Stimulated activated memory B cell treated with anti-CD40 and anti-IgM and Interleukin-4, amounts not matched to agents 10 μg/mL and 1 μg/mL and 100 μg/mL, for 72 hours (primary cell): ENCODE results near the gene H3-3A.

ENCODE experiments used
- ATAC-seq: fragments of 150-1000 bp; cut with Tn5 transposase; 2 replicates; pipeline ENCODE4 v1.10.0; 2021
- H3K27ac Mint-ChIP-seq: one replicate; pipeline ENCODE4 v1.8.0; 2022; ENCODE audit warnings: mild to moderate bottlenecking, mixed read lengths
- H3K27me3 Mint-ChIP-seq: one replicate; pipeline ENCODE4 v1.8.0; 2022; ENCODE audit warnings: mixed read lengths
- H3K36me3 Mint-ChIP-seq: one replicate; pipeline ENCODE4 v1.8.0; 2022; ENCODE audit warnings: mixed read lengths
- H3K4me1 Mint-ChIP-seq: one replicate; pipeline ENCODE4 v1.8.0; 2022; ENCODE audit warnings: mixed read lengths
- H3K4me3 Mint-ChIP-seq: one replicate; pipeline ENCODE4 v1.8.0; 2022; ENCODE audit warnings: mild to moderate bottlenecking, moderate library complexity, mixed read lengths
- H3K9me3 Mint-ChIP-seq: one replicate; pipeline ENCODE4 v1.8.0; 2022; ENCODE audit warnings: mixed read lengths

H3-3A gene

DNA sequence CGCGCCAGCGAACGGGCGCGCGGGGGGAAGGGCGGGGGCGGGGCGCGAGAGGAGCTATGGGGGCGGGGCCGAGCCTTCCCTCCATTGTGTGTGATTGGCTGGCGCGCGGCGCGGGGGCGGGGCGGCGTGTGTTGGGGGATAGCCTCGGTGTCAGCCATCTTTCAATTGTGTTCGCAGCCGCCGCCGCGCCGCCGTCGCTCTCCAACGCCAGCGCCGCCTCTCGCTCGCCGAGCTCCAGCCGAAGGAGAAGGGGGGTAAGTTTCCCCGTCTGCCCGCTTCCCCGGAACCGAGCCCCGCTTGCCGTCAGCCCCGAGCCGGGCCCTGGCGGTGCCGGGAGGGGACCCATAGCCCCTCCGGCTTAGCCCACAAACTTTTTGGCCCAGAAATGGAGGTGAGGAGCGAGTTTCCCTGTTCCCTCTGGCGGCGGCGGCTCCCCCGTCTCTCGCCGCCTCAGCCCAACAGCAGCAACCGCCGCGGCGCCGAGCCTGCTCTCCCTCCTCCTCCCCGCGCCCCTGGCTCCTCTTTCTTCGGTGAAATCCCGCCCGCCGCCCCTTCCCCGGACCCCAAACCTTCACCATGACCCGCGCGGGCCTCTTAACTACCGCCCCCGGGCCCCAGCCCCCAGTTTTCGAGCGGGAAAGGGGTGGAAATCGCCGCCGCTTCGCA, at the start of gene H3-3A:
Gene H3-3A, plus strand, starts transcription at position 159 of the 666 bp plus-strand sequence. CDS start 1,636 bp downstream, outside the sequence.
- H3K27ac Mint-ChIP-seq, result peak within 1 kb of the TSS; percentile 98
- H3K9me3 Mint-ChIP-seq, result no peaks in the 10 kb centered on the region
- H3K4me3 Mint-ChIP-seq, result peak within 1 kb of the TSS; percentile 96
- ATAC-seq, result peak; percentile 95
- H3K27me3 Mint-ChIP-seq, result no peaks in the 10 kb centered on the region
- peaks cover 49% of the 10 kb centered on the region for H3K4me1 Mint-ChIP-seq
- H3K36me3 Mint-ChIP-seq, result peaks cover 41% of the 10 kb centered on the region

- H3K4me3 Mint-ChIP-seq, result no peak overlapping the region
Measured at GRCh38 chr1:226017070-226017469, 45.4 kb upstream of the H3-3A start.

GRCh38 chr1:226019572-226019971, 42.9 kb upstream of the H3-3A start:
- Mint-ChIP-seq H3K27ac (no peak overlapping the region), H3K36me3 (no peaks in the 10 kb centered on the region), H3K27me3 (no peaks in the 10 kb centered on the region), H3K4me3 (no peak overlapping the region), H3K9me3 (no peaks in the 10 kb centered on the region), H3K4me1 (peaks cover 7% of the 10 kb centered on the region)
- ATAC-seq, result no peak

More at GRCh38 chr1:226017070-226017469, 45.4 kb upstream of the H3-3A start:
- Mint-ChIP-seq H3K36me3 (no peaks in the 10 kb centered on the region), H3K4me1 (peaks cover 9% of the 10 kb centered on the region), H3K27ac (no peak overlapping the region), H3K9me3 (no peaks in the 10 kb centered on the region), H3K27me3 (no peaks in the 10 kb centered on the region)
- ATAC-seq, result no peak

GRCh38 chr1:226021401-226021800, 41.1 kb upstream of the H3-3A start:
- ATAC-seq, result no peak
- H3K27ac Mint-ChIP-seq, result no peak overlapping the region

GRCh38 chr1:226021801-226022200, 40.7 kb upstream of the H3-3A start:
- no peak overlapping the region for H3K4me3 Mint-ChIP-seq
- H3K9me3 Mint-ChIP-seq, result no peaks in the 10 kb centered on the region
- H3K36me3 Mint-ChIP-seq, result no peaks in the 10 kb centered on the region
- H3K27ac Mint-ChIP-seq, result no peak overlapping the region
- H3K4me1 Mint-ChIP-seq, result no peaks in the 10 kb centered on the region
- H3K27me3 Mint-ChIP-seq, result no peaks in the 10 kb centered on the region
- no peak for ATAC-seq

More at GRCh38 chr1:226021401-226021800, 41.1 kb upstream of the H3-3A start:
- no peaks in the 10 kb centered on the region for H3K27me3 Mint-ChIP-seq
- no peaks in the 10 kb centered on the region for H3K4me1 Mint-ChIP-seq
- H3K36me3 Mint-ChIP-seq, result no peaks in the 10 kb centered on the region
- H3K4me3 Mint-ChIP-seq, result no peak overlapping the region
- H3K9me3 Mint-ChIP-seq, result no peaks in the 10 kb centered on the region

- Mint-ChIP-seq H3K27me3 (no peaks in the 10 kb centered on the region), H3K36me3 (no peaks in the 10 kb centered on the region), H3K27ac (no peak overlapping the region), H3K9me3 (no peaks in the 10 kb centered on the region), H3K4me3 (no peak overlapping the region), H3K4me1 (peaks cover 5% of the 10 kb centered on the region)
- ATAC-seq, result no peak
Measured at GRCh38 chr1:226023735-226024134, 38.8 kb upstream of the H3-3A start.

DNA sequence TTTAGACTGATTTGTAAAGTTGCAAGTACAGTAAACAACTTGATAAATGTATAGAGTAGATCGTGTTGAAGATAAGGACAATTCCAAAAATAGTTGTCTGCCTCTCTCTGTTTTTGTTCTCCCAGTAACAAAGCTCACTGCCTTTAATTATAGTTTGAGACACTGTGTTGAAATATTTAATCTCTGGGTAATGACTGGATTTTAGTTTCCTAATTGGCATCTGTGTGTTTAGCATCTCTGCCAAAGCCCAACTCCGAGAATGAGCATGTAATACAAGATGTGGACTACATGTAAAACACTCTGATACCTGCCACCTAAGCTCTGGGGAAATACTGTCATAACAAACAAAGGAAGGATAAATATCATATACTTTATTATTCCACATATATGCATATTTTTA, 35.7 kb upstream of the H3-3A start:
- Mint-ChIP-seq H3K9me3 (no peaks in the 10 kb centered on the region), H3K4me1 (peaks cover 33% of the 10 kb centered on the region), H3K27me3 (no peaks in the 10 kb centered on the region), H3K4me3 (no peak overlapping the region), H3K27ac (peak overlapping the region; percentile 95), H3K36me3 (no peaks in the 10 kb centered on the region)
- ATAC-seq, result no peak

DNA sequence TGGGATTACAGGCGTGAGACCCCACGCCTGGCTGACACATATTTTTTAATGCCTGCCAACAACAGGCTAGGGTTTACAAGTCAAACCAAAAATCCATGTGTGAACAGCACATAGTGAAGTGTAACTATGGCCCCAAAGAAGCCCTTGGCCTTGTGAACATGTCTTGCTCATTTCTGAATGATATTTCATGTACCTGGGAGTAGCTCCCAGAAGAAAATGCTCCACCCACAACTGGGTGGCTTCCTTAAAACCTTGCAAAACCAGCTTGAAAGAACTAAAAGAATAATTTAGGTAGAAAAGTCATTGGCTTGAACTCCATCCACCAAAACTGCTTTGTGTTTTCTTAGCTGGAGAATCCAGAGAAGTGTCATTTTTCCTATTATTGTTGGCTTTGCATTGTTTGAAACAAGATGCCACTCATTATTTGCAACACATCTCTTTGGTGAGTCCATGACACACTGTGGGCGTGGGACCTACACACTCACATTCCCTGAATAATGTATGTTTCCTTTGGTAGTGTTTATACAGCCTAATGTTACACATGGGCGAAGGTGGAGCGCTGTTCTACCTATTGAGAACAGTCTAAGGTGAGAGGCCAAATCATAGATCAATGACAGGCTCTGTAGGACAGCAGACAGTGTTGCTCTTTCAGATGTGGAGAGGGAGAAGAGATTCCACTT, 34.8 kb upstream of the H3-3A start:
- Mint-ChIP-seq H3K4me1 (peaks cover 40% of the 10 kb centered on the region), H3K9me3 (no peaks in the 10 kb centered on the region), H3K4me3 (no peak overlapping the region), H3K27me3 (no peaks in the 10 kb centered on the region), H3K27ac (peak overlapping the region; percentile 95), H3K36me3 (no peaks in the 10 kb centered on the region)
- no peak for ATAC-seq

GRCh38 chr1:226029093-226029496, 33.4 kb upstream of the H3-3A start:
- H3K27me3 Mint-ChIP-seq, result no peaks in the 10 kb centered on the region
- ATAC-seq, result peak; percentile 94
- H3K4me1 Mint-ChIP-seq, result peaks cover 40% of the 10 kb centered on the region
- H3K36me3 Mint-ChIP-seq, result no peaks in the 10 kb centered on the region
- H3K9me3 Mint-ChIP-seq, result no peaks in the 10 kb centered on the region
- H3K4me3 Mint-ChIP-seq, result peak overlapping the region; percentile 36
- H3K27ac Mint-ChIP-seq, result peak overlapping the region; percentile 95

DNA sequence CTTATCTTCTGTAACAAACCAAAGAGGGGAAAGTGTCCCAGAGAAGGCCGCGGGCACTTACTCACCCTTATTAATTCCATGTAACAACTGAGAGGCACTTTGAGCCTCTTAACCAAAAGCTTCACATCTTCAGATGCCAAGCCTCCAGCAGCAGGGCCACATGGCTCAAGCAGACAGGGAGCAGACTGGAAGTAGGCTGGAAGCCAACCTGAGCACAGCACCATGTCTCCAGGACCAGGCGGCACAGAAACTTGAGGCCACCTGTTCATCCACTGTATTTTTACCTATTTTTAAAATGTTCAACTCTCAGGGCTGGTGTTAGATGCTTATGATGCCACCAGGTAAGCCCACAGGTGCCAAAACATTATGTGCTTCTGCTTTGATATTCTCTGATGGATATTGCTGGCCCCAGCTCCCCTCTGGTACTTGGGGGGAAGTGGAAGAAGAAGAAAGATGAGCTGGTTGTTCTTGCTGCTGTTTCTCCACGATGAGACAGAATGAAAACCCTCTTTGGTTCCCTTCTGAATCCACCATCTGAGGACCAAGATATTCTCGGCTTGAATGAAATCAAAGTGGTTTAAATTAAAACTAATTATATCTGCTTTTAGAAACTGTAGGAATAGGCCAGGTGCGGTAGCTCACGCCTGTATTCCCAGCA, 32.8 kb upstream of the H3-3A start:
- Mint-ChIP-seq H3K36me3 (no peaks in the 10 kb centered on the region), H3K27me3 (no peaks in the 10 kb centered on the region), H3K9me3 (no peaks in the 10 kb centered on the region), H3K4me3 (peak overlapping the region; percentile 57), H3K4me1 (peaks cover 40% of the 10 kb centered on the region), H3K27ac (peak overlapping the region; percentile 95)
- ATAC-seq, result peak; percentile 53

DNA sequence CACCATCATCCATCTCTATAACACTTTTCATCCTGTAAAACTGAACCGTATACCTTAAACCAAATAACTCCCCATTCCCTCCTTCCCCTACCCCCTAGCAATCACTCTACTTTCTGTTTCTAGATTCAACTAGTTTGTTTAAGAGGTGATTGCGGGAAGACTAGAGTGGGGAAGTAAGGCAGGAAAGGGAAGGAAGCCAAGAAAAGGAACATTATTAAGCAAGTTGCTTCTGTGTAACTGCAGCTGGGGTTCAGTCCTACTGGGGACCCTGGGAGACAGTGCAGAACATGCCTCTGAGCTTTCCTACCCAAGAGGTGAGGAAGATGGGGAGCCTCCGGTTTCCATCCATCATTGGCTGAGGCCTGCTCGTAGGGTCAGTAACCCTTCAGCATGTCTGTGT, 28.9 kb upstream of the H3-3A start:
- Mint-ChIP-seq H3K27ac (peak overlapping the region; percentile 9), H3K4me3 (no peak overlapping the region), H3K36me3 (no peaks in the 10 kb centered on the region), H3K27me3 (no peaks in the 10 kb centered on the region), H3K9me3 (no peaks in the 10 kb centered on the region), H3K4me1 (peaks cover 36% of the 10 kb centered on the region)
- no peak for ATAC-seq

DNA sequence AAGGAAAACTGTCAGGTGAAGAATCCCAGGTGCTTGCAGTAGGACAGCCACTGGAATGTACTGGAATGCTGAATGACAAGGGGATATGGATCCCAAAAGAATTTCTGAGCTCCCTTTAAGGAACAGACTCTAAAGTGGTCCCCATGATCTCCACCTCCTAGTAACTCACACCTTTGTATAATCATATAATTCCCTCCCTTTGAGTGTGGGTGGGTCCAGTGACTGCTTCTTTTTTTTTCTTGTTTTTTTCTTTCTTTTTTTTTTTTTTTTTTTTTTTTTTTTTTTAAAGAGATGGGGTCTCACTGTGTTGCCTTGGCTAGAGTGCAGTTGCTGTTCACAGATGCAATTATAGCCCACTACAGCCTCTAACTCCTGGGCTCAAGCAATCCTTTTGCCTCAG, 28.5 kb upstream of the H3-3A start:
- no peaks in the 10 kb centered on the region for H3K9me3 Mint-ChIP-seq
- H3K27ac Mint-ChIP-seq, result no peak overlapping the region
- ATAC-seq, result no peak
- H3K27me3 Mint-ChIP-seq, result no peaks in the 10 kb centered on the region
- peaks cover 32% of the 10 kb centered on the region for H3K4me1 Mint-ChIP-seq
- no peaks in the 10 kb centered on the region for H3K36me3 Mint-ChIP-seq
- H3K4me3 Mint-ChIP-seq, result no peak overlapping the region

DNA sequence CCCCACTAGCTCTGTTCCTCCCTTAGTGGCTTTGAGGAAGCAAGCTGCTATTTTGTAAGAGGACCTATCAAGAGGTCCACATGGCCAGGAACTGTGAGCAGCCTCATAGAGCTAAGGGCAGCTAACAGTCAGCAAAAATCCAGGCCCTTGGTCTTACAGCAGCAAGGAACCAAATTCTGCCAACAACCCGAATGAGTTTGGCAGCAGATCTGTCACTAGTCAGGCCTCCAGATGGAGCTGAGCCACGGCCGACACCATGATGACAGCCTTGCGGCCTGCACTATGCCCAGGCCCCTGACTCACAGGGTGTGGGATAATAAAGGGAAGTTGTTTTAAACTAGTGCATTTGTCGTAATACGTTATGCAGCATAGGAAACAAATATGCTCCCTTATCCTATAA, 28.0 kb upstream of the H3-3A start:
- H3K9me3 Mint-ChIP-seq, result no peaks in the 10 kb centered on the region
- no peak for ATAC-seq
- H3K36me3 Mint-ChIP-seq, result no peaks in the 10 kb centered on the region
- H3K4me3 Mint-ChIP-seq, result no peak overlapping the region
- H3K27me3 Mint-ChIP-seq, result no peaks in the 10 kb centered on the region
- H3K4me1 Mint-ChIP-seq, result peaks cover 27% of the 10 kb centered on the region
- H3K27ac Mint-ChIP-seq, result no peak overlapping the region

- Mint-ChIP-seq H3K9me3 (no peaks in the 10 kb centered on the region), H3K27me3 (no peaks in the 10 kb centered on the region), H3K36me3 (no peaks in the 10 kb centered on the region), H3K4me3 (no peak overlapping the region), H3K4me1 (peaks cover 13% of the 10 kb centered on the region), H3K27ac (no peak overlapping the region)
- no peak for ATAC-seq
Measured at GRCh38 chr1:226035915-226036314, 26.6 kb upstream of the H3-3A start.

- H3K36me3 Mint-ChIP-seq, result no peaks in the 10 kb centered on the region
- no peak for ATAC-seq
- H3K9me3 Mint-ChIP-seq, result no peaks in the 10 kb centered on the region
- no peak overlapping the region for H3K4me3 Mint-ChIP-seq
- H3K27me3 Mint-ChIP-seq, result no peaks in the 10 kb centered on the region
- H3K27ac Mint-ChIP-seq, result no peak overlapping the region
- H3K4me1 Mint-ChIP-seq, result peaks cover 2% of the 10 kb centered on the region
Measured at GRCh38 chr1:226038661-226039060, 23.9 kb upstream of the H3-3A start.

DNA sequence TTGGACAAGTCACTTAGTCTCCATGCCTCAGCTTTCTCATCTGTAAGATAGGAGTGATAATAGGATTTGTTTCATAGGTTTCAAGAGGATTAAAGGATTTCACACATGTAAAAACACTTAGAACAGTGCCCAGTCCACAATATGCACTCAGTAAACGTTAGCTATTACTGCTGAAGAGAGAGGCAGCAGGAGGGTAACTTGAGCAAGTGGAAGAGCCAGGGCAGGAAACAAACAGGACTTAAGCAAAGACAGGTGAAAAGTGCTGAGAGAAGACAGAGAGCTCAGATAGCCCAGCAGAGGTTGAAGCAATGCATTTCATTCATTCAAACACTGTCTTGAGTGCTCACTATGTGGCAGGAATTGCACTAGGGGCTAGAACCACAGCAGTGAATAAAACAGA, 21.1 kb upstream of the H3-3A start:
- Mint-ChIP-seq H3K4me1 (peaks cover 7% of the 10 kb centered on the region), H3K27ac (no peak overlapping the region), H3K36me3 (no peaks in the 10 kb centered on the region)

More for the DNA sequence above, 21.1 kb upstream of the H3-3A start:
- Mint-ChIP-seq H3K4me3 (no peak overlapping the region), H3K27me3 (no peaks in the 10 kb centered on the region), H3K9me3 (no peaks in the 10 kb centered on the region)
- ATAC-seq, result no peak
